GM19099 (cell line): ENCODE results near the gene BTNL2.

Experiments used
- POLR2A ChIP-seq: IDR thresholded peaks from 3 replicates; pipeline ENCODE4 v1.6.1; 2011; ENCODE audit warnings: low read depth; ENCODE audit not compliant: insufficient read length; ENCODE audit errors: extremely low read depth

The BTNL2 gene, protein sequence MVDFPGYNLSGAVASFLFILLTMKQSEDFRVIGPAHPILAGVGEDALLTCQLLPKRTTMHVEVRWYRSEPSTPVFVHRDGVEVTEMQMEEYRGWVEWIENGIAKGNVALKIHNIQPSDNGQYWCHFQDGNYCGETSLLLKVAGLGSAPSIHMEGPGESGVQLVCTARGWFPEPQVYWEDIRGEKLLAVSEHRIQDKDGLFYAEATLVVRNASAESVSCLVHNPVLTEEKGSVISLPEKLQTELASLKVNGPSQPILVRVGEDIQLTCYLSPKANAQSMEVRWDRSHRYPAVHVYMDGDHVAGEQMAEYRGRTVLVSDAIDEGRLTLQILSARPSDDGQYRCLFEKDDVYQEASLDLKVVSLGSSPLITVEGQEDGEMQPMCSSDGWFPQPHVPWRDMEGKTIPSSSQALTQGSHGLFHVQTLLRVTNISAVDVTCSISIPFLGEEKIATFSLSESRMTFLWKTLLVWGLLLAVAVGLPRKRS

DNA sequence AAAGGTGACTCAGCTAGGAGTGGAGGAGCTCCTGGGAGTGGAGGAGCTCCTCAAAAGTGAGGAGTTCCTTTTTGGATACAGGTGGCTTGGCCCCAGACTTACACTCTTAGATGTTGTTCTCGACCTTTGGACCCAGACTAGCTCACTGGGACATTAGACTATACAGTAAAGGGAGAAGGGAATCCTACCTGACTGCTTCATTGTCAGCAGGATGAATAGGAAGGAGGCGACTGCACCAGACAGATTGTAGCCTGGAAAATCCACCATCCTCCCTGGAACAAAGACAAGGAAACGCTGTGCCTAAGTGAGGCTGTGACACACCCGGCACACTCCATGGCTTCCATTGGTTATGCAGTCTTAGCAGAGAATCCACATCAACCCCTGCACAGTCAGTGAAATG, at the start of gene BTNL2:
Gene BTNL2, minus strand, starts transcription at position 325 of the 400 bp plus-strand sequence. Its CDS starts 58 bp downstream, at position 267.
- no peak for TF ChIP-seq POLR2A

- TF ChIP-seq POLR2A: no peak
Observed at GRCh38 chr6:32449088-32449736, 42.2 kb upstream of the BTNL2 start.

- no peak for TF ChIP-seq POLR2A
Observed at GRCh38 chr6:32447932-32448331, 41.0 kb upstream of the BTNL2 start.

GRCh38 chr6:32445321-32445854, 38.4 kb upstream of the BTNL2 start:
- TF ChIP-seq POLR2A: peak; percentile 52

DNA sequence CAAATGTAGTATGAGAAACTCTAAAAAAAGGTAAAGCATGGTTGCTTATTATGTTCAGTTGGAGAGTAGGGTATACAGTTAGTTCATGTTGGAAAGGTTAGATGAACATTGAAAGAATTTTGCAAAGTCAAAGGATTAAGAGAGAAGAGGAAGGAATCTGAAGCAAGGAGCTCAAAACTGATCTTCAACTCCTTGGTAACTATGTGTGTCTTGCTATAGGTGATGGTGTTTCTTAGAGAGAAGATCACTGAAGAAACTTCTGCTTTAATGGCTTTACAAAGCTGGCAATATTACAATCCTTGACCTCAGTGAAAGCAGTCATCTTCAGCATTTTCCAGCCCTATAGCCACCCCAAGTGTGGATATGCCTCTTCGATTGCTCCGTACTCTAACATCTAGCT, 37.5 kb upstream of the BTNL2 start:
- no peak for TF ChIP-seq POLR2A

- peak; percentile 46 for TF ChIP-seq POLR2A
Observed at GRCh38 chr6:32442977-32443552, 36.1 kb upstream of the BTNL2 start.

DNA sequence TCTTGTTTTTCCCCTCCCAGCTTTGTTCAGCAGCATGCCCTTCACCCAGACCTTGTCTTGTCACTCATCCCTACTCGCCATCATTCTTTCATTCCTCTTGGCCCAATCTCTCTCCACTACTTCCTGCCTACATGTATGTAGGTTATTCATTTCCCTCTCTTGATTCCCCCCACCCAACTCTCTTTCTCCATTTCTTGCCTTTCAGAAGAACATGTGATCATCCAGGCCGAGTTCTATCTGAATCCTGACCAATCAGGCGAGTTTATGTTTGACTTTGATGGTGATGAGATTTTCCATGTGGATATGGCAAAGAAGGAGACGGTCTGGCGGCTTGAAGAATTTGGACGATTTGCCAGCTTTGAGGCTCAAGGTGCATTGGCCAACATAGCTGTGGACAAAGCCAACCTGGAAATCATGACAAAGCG, 35.3 kb upstream of the BTNL2 start:
- TF ChIP-seq POLR2A: no peak

GRCh38 chr6:32439602-32440214, 32.7 kb upstream of the BTNL2 start, which contains the start of gene HLA-DRA:
HLA-DRA (plus strand) TSS chr6:32439887; CDS start chr6:32439951, 64 bp downstream.
- TF ChIP-seq POLR2A: peak; percentile 98

GRCh38 chr6:32439139-32439538, 32.2 kb upstream of the BTNL2 start:
- no peak for TF ChIP-seq POLR2A

DNA sequence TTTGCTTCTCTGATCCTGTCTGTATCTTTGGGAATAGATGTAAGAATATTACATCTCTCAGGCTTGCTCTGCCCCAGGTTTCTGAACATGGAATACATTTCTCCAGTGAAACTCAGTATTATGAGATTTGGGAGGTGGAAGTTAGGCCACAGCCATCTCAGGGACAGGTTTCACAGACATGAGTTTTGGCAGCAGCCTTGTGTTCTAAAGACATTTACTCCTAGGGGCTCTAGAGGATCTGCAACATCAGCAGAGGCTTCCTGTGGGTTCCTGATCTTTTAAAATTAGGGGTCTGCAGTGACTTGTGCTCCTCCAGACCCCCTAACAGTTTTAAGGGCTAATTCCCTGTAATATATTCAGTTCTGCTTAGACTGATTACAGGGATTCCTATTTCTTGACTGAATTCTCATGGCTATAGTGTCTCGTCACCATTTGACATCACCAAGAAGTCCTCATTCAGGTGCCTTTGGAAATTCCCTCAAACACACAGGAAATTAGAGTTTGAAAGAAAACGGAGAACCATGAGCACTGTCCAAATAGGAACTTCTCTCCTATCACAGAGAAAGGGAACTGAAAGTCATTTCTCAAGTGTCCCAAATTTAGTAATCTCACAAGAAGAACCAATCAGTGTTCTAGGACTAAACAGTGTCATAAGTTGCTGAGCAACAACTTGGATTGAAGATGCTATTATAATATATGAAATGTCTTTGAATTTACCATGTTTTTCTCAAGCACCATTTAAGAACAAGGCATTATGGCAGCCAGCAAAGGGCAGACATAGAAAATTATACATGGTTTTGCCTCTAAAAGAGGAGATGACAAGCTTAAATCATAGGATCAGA, 30.2 kb upstream of the BTNL2 start:
- TF ChIP-seq POLR2A: no peak

GRCh38 chr6:32436186-32436585, 29.2 kb upstream of the BTNL2 start:
- no peak for TF ChIP-seq POLR2A

DNA sequence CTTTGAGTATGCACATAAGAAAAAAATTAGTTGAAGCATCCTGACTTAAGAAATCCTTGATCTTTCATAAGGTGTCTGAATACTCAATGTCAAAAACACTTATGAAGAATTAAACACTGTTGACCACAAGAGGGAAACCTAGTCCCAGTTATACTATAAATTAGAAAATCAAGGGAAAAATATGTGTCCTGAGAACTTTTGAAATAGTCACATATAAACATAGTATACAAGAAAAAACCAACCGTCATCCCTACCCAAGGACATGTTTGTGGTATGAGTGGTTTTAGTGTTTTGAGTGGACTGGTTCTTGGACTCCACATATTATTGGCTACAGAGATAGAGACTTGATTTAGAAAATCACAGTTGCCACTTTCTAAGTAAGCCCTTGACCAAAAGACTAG, 25.1 kb upstream of the BTNL2 start:
- no peak for TF ChIP-seq POLR2A

DNA sequence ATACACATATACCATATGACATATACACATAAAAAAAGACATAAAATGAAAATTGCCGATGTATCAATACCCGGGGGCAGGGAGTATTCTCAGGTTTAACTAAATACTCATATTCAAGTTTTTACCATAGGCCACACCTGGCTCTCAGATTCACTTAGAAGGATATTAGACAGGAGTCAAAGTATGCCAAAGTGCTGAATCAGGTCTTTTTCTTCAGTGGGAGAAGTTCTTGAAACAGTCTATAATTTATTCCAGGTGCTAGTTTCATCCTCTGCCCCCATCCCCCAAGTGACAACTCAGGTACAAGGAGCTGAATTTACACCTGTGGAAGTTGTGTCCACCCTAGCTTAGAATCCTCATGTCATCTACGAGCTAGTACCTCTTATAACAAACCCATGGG, 24.2 kb upstream of the BTNL2 start:
- no peak for TF ChIP-seq POLR2A

GRCh38 chr6:32430179-32430578, 23.2 kb upstream of the BTNL2 start:
- TF ChIP-seq POLR2A: no peak
